ENCODE data around the gene PPAN. TPM values are rescaled to one million over a fixed set of nuclear protein-coding genes. Genes with fewer than 3 reads are reported as not detected.

Gene PPAN
- total RNA-seq, 1 donor from 2014 or later = 20.0 TPM

DNA sequence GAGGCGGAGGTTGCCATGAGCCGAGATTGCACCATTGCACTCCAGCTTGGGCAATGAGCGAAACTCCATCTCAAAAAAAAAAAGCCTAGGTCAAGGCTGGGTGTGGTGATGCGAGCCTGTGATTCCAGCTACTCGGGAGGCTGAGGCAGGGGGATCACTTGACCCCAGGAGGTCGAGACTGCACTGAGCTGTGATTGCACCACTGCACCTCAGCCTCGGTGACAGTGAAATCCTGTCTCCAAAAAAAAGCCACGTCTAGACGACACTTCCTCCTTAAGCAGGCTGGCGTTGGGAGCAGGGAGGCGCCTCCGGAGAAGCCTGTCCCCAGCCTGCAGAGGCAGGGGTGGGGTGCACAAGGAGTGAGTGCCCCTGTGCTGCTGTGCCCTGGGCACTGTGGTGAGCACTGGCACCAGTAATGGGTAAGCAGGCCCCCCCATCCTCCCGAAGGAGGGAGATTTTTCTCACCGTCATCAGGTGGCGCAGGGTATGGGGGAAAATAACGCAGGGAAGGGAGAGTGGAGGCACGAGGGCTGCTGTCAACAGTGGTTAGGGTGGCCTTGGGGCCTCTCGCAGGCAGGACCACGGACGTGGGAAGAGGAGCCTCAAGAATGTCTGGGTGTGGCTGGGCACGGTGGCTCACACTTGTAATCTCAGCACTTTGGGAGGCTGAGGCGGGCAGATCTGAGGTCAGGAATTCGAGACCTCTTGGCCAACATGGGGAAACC, 6.0 kb downstream of the PPAN start:
- DNase-seq = no peak
- intact Hi-C loops (cut with DNase I) = no loop called here
- ATAC-seq (ENCODE audit: poor library complexity) = peak; percentile 18

DNA sequence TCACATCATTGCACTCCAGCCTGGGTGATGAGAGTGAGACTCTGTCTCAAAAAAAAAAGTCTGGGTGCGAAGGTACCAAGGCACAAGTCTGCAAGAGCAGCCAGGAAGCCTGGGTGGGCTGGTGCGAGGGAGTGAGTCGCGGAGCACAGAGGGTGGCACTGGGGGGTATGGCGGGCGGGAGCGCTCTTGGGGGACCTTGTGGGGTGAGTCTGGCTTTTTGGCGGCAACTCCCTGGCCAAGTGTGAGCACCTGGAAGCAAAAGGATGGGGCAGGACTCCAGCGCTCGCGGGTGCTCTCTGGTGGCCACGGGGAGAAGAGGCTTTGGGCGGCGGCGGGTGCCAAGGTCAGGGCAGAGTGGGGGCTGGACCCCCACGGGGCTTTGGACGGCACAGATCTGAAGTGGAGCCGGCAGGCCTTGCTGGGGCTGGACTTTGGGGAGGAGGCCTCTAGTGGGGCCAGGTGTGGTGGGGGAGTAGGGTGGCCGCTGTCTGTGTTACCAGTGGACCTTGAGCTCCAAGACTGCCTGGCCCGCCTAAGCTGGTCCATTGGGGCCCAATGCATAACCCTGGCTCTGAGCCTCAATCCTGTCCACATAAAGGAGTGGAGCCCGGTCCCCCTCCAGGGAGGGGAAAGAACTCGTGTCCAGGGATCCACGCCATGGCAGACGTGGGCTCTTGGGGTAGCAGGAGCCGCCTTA, 6.9 kb downstream of the PPAN start:
- intact Hi-C loops (cut with DNase I) = no loop called here
- ATAC-seq (ENCODE audit: poor library complexity) (peak; percentile 51), DNase-seq (peak; percentile 68)

DNA sequence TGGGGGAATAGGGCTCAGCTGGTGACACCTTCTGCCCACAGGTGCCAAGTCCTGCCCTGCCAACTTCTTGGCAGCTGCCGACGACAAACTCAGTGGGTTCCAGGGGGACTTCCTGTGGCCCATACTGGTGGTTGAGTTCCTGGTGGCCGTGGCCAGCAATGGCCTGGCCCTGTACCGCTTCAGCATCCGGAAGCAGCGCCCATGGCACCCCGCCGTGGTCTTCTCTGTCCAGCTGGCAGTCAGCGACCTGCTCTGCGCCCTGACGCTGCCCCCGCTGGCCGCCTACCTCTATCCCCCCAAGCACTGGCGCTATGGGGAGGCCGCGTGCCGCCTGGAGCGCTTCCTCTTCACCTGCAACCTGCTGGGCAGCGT, 7.4 kb downstream of the PPAN start:
- no peak for DNase-seq
- intact Hi-C loops (cut with DNase I) = no loop called here
- peak; percentile 3 for ATAC-seq (ENCODE audit: poor library complexity)

DNA sequence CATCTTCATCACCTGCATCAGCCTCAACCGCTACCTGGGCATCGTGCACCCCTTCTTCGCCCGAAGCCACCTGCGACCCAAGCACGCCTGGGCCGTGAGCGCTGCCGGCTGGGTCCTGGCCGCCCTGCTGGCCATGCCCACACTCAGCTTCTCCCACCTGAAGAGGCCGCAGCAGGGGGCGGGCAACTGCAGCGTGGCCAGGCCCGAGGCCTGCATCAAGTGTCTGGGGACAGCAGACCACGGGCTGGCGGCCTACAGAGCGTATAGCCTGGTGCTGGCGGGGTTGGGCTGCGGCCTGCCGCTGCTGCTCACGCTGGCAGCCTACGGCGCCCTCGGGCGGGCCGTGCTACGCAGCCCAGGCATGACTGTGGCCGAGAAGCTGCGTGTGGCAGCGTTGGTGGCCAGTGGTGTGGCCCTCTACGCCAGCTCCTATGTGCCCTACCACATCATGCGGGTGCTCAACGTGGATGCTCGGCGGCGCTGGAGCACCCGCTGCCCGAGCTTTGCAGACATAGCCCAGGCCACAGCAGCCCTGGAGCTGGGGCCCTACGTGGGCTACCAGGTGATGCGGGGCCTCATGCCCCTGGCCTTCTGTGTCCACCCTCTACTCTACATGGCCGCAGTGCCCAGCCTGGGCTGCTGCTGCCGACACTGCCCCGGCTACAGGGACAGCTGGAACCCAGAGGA, 7.9 kb downstream of the PPAN start:
- intact Hi-C loops (cut with DNase I) = no loop called here
- ATAC-seq (ENCODE audit: poor library complexity) = peak; percentile 2
- DNase-seq = no peak

DNA sequence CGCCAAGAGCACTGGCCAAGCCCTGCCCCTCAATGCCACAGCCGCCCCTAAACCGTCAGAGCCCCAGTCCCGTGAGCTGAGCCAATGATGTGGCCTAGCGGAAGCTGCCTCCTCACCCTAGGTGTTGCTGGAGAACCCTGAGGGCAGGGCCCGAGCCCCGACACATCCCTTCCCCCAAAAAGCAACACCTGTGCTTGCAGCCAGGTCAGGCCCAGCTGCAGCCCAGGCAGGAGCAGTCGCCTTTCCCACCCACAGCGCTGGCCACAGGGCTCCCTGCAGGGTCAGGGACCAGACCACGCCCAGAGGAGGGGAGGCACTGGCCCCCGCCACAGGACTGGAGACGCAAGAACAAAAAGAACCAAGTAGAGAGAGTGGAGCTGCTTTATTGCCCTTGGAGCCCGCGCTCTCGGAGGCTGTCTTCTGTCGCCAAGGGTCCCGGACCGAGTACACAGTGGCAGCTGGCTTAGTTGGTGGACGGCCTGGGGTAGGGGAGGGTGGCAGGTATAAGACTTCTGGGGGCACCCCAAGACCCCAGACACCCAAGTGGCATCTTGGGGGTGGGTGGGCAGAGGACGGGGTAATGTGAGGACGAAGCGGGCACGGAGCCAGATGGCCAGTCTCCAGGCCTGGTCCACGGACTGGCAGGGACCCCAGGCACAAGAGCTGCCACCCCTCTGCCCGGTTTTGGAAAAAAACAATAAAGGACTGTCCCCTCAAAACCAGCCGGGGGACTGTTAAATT, 8.7 kb downstream of the PPAN start:
- ATAC-seq (ENCODE audit: poor library complexity) (no peak), DNase-seq (no peak)
- intact Hi-C loops (cut with DNase I) = no loop called here

DNA sequence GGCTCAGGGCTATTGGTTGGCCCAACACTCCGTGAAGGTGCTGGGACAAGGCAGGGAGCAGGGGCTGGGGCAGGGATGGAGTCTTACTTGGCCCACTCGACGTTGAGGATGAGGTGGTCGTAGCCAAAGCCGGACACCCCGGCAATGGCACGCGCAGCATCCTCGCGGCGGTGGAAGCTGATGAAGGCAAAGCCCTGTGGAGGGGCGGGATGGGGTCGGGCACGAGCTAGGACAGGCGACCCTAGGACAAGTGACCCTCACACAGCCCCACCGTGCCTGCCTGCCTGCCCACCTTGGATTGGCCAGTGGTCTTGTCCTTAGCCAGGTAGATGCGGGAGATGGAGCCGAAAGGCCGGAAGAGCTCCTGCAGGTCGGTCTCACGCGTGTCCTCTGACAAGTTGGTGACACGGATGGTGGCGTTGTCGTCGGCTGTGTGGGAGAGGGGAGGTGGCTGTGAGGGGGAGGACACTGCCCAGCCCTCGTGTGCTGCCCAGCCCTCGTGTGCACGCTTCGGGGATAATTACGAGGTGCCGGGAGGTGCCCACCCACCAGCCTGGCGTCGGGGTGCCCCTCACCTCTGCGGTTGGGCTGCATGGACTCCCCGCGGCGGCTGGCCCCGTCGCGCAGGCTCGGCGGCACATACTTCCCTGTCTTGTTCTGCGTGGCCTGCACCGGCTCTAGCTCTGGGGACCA, 9.4 kb downstream of the PPAN start:
- intact Hi-C loops (cut with DNase I) = no loop called here
- no peak for ATAC-seq (ENCODE audit: poor library complexity)
- no peak for DNase-seq

DNA sequence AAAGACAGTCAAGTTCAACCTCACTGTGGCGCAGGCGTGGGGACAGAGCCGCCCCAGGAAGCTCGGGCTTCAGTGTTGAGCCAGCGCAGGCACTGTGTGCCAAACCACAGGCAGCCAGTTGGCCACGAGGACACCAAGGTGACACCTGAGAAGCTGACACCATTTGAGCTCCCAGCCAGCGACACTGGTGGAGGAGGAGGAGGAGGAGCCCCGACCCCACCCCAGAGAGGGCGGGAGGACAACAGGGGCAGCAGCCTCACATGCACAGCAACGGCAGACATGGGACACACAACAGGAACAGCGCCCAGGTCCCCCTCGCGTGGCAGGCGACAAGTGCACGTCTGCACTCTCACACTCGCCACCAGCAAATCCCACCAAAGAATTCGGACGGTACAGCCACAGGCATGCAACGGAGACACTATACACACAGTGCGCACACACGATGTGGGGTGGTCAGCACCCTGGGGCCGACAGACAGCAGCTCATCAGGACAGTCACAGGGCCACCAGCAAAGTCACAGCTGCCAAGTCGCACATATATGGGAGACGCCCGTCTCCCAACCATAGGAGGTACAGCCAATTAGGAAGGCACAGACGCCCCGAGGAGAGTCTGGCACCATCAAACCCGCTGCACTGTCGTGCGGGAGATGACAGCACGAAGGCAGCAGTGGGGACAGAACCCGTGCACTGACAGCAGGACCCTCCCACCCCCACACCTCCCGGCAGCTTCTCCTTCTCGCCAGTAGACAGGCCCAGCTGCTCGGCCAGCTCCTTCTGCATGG, 10.1 kb downstream of the PPAN start:
- intact Hi-C loops (cut with DNase I) = no loop called here
- no peak for DNase-seq
- ATAC-seq (ENCODE audit: poor library complexity) = no peak

DNA sequence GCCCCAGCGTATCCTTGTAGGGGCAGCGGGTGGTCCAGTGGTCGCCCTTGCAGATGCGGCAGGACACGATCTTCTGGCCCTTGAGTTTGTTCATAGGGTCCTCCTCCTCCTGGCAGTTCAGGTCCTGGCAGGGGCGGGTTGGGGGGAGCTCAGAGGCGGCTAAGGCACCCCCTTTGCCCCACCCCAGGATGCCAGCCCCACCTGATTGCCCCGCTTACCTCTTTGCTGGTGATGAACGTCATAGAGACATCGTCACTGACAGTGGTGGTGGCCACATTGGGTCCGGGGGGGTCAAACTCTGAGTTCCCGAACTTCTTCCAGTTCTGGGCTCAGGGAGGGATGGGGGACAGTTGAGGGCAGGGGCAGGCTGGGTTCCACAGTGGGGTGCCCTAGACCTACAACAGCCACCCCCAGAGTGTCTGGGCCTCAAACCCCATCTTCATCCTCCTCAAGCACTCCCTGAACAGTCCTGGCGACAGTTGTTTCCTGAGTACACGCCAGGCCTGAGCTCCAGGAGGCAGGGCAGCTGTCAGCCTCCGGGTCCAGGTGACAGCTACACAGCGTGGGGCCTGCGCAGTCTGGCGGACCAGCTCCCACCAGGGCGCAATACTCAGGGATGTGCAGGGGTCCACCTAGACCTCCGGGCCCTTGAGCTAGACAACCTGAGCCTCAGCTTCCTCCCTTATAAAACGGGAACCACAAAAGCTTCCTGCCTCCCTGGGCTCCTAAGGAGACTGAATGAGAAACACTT, 10.9 kb downstream of the PPAN start:
- ATAC-seq (ENCODE audit: poor library complexity) (no peak), DNase-seq (no peak)
- intact Hi-C loops (cut with DNase I) = no loop called here

DNA sequence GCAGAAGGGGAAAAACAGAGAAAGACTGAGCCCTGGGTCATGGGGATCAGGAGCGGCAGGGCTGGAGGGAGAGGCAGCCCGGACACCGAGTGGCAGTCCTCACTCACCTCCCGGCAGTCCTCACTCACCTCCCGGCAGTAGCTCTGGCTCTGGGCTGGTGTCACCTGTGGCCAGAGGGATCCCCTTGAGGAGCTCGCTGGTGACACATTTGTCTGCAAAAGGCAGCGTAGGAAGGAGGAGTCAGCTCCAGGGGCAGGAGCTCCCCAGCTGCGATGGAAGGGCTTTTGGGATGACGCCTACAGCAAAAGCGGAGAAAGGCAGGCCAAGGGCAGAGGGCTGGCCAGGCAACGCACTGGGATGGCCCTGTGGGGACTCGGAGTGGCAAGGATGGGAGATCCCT, 12.8 kb downstream of the PPAN start:
- no peak for ATAC-seq (ENCODE audit: poor library complexity)
- no peak for DNase-seq
- intact Hi-C loops (cut with DNase I) = no loop called here

DNA sequence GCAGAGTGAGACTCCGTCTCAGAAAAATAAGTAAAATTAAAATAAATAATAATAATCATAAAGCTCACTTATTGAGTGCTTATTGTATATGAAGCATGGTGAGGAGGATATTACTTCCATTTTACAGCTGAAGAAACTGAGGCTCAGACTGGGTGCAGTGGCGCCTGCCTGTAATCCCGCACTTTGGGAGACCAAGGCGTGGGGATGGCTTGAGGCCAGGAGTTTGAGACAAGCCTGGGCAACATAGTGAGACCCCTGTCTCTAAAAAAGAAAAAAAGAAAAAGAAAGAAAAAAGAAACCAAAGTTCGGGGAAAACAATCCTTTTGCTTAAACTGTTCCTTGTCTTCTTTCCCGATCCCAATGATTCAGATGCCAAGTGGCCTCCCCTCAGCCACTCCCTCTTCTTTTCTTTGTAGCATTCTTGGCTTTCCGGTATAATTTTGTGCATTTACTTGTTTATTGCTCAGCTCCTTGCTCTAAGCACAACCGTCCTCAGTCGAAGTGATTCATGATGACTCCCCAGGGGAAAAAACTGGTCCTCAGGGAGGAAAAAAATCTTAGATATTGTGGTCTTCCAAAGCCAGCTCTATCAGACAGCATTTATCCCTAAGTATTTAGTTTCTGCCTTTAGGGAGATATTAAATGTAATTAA, 14.5 kb downstream of the PPAN start:
- peak; percentile 10 for ATAC-seq (ENCODE audit: poor library complexity)
- intact Hi-C loops (cut with DNase I) = loop anchor here (10.0 kb wide), 1 partner anchor 64 kb away; no protein-coding TSS in a partner anchor

DNA sequence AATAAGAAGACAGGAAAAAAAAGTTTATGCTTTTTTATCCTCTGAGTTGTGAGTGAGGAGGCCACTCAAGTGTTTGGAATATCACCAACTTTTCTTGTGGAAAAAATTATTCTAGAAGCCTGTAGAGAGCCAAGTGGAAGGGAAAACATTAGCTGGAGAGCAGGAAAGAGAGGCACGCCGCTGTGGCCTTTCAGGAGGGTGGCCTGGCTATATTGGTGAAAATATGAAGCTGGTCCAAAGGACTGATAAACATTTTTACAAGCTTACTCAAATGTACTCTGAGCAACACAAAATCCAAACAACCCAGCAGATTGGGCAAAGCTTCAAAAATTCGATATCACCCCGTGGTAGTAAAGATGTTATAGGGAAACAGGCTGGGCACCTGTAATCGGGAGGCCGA, 15.9 kb downstream of the PPAN start:
- intact Hi-C loops (cut with DNase I) = loop anchor here (10.0 kb wide), 1 partner anchor 63 kb away; no protein-coding TSS in a partner anchor
- ATAC-seq (ENCODE audit: poor library complexity) (no peak), DNase-seq (no peak)

More for the DNA sequence above, 14.5 kb downstream of the PPAN start:
- no peak for DNase-seq

DNA sequence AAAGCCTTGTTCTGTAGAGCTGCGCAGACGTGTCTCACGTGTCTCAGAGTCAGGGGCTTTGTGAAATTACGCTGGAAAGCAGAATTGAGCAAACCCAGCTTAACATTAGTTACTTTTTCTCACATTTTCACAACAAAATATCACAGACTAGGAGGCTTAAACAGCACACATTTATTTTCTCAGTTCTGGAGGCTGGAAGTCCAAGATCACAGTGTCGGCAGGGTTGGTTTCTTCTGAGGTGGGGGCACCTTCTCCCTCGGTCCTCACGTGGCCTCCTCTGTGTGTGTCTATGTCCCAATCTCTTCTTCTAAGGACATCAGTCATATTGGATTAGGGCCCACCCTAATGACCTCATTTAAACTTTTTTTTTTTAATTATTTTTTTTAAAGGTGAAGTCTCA, 18.3 kb downstream of the PPAN start:
- ATAC-seq (ENCODE audit: poor library complexity) (no peak), DNase-seq (no peak)
- intact Hi-C loops (cut with DNase I) = loop anchor here (10.0 kb wide), 1 partner anchor 60 kb away; no protein-coding TSS in a partner anchor

DNA sequence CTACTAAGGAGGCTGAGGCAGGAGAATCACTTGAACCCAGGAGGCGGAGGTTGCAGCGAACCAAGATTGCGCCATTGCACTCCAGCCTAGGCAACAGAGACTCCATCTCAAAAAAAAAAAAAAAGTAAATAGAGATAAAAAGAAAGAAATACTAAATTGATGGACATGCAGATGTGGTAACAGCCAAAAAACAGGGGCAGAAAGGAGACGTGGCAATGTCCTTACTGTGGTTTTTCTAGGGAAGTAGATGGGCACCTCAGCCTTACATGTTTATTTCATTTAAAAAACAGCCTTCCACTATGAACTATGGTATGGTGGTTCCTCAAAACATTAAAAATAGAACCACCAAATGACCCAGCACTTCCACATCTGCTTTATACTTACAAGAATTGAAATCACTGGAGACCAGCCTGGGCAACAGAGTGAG, 20.1 kb downstream of the PPAN start:
- intact Hi-C loops (cut with DNase I) = loop anchor here (10.0 kb wide), 1 partner anchor 59 kb away; no protein-coding TSS in a partner anchor
- no peak for DNase-seq
- peak; percentile 62 for ATAC-seq (ENCODE audit: poor library complexity)

DNA sequence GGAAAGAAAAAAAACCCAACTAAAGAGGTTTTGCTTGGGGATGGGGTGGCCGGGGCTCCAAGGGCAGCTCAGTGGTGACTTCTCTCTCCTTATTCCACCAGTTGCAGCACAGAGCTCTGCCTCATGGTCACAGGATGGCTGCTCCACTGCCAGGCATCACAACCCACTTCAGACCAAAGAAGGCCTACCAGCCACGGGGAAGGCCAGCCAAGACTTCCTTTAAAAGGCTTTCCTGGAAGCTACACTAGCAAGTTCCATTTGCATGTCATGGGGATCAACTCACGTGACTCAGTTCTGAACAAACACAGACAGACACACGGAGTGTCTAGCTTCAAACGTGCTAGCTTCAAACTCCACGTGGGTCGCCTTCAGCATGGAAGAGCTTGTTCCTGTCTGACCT, 26.7 kb downstream of the PPAN start:
- no peak for ATAC-seq (ENCODE audit: poor library complexity)
- no peak for DNase-seq
- intact Hi-C loops (cut with DNase I) = no loop called here

DNA sequence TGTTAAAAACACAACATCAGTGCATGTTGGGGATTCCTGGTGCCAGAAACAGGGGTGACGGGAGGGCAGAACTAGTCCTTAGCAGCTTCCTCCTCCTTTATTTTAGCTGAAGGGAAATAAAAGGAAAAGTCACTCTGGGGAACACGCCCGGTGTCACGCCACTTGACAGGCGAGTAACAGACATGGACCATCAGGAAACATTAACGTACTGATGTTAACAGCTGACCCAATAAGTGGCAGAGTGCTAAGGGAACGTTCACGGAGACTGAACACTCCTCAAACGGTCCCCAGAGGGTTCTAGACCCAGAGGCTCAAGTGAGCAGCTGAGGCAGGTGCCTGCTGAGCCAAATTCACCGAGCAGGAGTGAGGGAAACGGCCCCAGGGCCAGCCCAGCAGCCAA, 27.4 kb downstream of the PPAN start:
- ATAC-seq (ENCODE audit: poor library complexity) (no peak), DNase-seq (no peak)
- intact Hi-C loops (cut with DNase I) = no loop called here

DNA sequence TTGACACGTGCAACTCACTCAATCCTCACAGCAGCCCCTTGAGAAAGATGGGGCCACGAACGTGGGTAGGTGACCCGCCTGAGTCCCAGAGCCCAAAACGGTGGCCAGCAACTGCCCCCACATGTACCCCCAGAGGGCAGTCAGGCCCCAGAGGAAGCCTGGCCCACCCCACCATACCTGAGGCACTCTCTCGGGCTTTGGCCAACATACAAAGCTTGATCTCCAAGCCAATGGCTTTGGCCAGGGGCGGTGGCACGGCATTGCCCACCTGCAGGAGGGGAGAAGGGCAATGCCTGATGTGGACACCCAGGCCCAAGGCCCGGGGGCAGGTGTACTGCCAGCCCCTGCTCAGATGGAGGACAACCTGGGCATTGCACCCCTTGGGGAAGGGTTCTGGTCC, 27.9 kb downstream of the PPAN start:
- intact Hi-C loops (cut with DNase I) = no loop called here
- no peak for ATAC-seq (ENCODE audit: poor library complexity)
- DNase-seq = no peak
